GM19035 (cell line): Measurements from ENCODE around the gene IDH2.
A peak's percentile ranks its signal among the peaks of the same experiment; 100 is the strongest.

Source experiments
- ATAC-seq: cut with Tn5 transposase; IDR thresholded peaks from one replicate; pipeline ENCODE4 v1.9.1; 2021; ENCODE audit not compliant: unreplicated experiment

IDH2 gene

GRCh38 chr15:90044916-90045371 lies 57.3 kb downstream of the IDH2 start:
- no peak for ATAC-seq

GRCh38 chr15:90044191-90044590 lies 58.1 kb downstream of the IDH2 start:
- no peak for ATAC-seq

DNA sequence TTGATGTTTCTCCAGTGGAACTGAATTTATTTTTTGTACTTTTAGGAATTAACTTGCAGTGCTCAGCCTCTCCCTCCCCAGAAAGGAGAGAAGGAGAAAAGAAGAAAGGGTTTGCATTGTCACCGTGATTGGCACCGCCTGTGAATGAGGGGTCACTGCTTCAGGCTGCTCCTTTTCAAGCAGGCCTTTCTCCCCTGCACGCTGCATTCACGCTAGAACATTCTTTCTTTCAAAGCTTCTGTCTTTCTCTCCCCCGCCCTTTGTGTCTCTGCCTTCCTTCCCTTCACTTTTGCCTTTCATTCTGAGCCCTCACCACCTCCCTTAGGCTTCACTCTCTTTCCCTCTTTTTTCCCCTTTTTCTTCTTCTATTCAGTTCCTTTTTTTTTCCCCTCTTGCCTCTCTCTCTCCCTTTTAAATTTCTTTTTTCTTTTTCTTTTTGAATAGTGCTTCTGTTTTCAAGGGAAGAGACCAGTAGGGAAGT lies 58.7 kb downstream of the IDH2 start:
- ATAC-seq = no peak

- ATAC-seq = no peak
Measured at GRCh38 chr15:90042766-90043529, 59.3 kb downstream of the IDH2 start.

- no peak for ATAC-seq
Measured at GRCh38 chr15:90042356-90042755, 59.9 kb downstream of the IDH2 start.

GRCh38 chr15:90040618-90041017 lies 61.6 kb downstream of the IDH2 start:
- ATAC-seq = no peak

GRCh38 chr15:90039996-90040395 lies 62.3 kb downstream of the IDH2 start:
- ATAC-seq = no peak

- ATAC-seq = peak; percentile 7
Measured at GRCh38 chr15:90038632-90039095, 63.6 kb downstream of the IDH2 start.

GRCh38 chr15:90037961-90038631 lies 64.2 kb downstream of the IDH2 start:
- peak; percentile 75 for ATAC-seq

GRCh38 chr15:90037511-90037860 lies 64.8 kb downstream of the IDH2 start:
- no peak for ATAC-seq

DNA sequence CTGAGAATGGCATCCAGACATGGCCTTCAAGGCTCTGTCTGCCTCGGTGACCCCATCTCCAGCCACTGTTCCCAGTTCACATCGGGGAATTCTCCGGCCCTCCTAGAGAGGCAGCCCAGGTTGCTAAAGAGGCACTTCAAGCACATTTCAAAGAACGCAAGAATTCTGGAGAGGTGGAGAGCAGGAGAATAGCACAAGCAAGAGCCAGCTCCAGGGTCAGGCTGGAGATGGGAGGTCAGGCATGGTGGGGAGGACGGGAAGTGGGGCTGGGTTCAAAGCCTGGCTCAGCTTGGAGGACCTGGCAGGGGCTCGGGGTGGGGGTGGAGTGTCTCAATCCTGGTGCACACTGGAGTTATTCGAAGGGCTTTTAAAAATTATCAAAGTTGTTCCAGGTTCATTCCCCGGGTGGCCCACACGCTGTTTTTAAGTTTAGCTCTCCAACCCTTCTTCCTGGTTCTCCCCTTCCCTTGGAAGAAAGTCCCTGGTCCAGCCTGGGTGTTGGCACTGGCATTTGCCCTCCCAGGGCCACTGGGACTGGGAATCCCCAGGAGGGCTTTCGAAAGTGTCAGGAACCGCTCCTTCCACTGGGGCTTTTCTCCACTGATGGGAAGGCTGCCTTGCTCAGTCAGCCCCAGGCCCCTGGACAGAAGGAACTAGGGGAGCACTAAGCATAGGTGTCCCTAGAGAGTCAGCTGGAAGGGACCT lies 65.3 kb downstream of the IDH2 start:
- no peak for ATAC-seq

DNA sequence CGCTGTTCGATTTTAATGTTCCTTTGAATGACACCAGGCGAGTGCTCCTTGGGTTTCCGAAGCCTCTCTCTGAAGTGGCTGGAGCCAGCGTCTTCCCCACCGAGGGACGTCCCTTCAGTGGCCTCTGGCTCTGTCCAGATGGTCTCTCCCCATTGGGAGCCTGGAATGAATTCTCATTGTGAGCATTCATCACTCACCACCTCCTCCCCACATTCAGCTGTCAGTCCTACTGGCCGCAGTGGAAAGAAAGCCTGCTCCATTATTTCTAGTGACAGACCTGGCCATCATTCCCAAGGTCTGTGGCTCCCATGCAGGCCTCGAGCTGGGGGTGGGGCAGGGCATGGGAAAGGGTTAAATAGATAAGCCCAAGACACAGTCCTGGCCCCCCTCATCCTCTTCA lies 65.9 kb downstream of the IDH2 start:
- ATAC-seq = no peak

GRCh38 chr15:90035840-90036230 lies 66.4 kb downstream of the IDH2 start:
- no peak for ATAC-seq

- ATAC-seq = no peak
Measured at GRCh38 chr15:90035095-90035839, 67.0 kb downstream of the IDH2 start.

- no peak for ATAC-seq
Measured at GRCh38 chr15:90033448-90033847, 68.8 kb downstream of the IDH2 start.
